HL-60/S4 treated with retinoic acid at 250 ng/mL for 4 days and 3 days (cell line): ENCODE results near the gene TFEB.

Experiments used
- in situ Hi-C: fragments of 300-500 bp; cut with MboI; formaldehyde crosslinking; loops from 2 replicates; pipeline ENCODE4 v1.7.0; 2022; ENCODE audit warnings: low sequenced_read_pairs

The TFEB gene

DNA sequence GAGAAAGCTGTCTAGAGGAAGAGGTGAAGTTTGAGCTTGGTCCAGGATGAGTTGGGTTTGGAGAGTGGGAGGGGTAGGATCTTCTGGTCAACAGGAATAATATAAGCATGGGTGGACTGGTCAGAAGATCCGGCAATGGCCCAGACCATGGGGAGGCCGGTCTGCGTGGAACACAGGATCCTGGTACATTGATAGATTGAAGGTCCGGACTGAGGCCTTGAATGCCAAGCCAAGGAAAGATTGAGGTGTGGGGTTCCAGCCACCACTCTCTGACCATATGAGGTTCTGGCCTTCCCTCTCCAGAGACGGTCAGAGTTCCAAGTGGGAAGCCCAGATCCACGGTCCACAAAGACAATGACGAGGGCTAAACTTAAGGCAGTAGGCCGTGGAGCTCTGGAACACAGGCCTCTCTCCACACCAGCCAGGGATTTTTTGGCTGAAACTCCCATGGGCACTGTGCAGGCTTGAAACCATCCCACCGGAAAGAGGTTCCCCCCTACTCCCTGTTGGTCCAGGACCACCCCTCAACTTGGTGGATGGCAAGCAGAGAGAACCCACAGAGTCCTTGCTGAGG is 94.0 kb downstream of the TFEB start:
- in situ Hi-C loops = no loop called here

DNA sequence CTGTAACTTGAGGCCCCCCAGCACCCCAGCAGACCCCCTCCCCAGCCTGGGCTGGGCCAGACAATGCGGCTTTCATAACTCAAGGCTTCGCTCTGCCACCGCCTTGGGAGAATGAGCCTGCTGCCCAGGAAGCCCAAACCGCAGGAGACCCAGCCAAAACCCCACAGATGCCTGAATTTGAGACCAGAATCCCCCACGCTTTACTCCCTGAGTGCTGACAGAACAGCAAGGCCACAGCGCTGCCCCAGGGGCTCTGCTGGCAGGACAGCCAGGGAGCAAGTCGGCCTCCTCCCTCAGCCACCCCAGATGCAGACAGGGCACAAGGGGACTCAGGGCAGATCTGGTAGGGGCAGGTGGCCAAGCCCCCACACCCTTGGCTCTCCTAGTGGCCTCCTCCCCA is 95.0 kb downstream of the TFEB start:
- in situ Hi-C loops = no loop called here

DNA sequence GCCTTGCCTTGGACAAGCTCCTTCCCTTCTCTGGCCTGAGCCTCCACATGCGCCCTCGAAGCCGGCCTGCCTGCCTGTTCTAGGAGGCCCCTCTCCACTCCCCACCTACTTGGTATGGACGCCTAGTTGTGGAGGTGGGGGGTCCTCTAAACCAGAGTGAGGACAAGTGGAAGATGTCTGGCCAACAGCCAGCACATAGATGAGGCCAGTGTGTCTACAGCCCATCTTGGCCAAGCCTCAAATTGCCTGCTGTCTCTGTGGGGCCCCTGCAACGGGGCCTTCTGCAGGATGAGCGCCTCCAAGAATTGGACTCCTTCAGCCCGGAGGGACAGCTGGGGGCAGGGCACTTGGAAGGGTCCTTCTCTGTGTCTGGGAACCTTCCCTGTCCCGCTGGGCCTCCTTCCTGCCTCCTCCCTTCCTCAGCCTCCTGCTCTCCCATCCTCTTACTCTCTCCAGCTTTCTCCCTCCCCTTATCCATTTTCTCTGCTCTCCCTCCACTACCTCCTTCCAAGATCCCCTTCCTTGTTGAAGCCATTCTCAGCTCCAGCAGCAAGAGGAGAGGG is 95.5 kb downstream of the TFEB start:
- in situ Hi-C loops = no loop called here

DNA sequence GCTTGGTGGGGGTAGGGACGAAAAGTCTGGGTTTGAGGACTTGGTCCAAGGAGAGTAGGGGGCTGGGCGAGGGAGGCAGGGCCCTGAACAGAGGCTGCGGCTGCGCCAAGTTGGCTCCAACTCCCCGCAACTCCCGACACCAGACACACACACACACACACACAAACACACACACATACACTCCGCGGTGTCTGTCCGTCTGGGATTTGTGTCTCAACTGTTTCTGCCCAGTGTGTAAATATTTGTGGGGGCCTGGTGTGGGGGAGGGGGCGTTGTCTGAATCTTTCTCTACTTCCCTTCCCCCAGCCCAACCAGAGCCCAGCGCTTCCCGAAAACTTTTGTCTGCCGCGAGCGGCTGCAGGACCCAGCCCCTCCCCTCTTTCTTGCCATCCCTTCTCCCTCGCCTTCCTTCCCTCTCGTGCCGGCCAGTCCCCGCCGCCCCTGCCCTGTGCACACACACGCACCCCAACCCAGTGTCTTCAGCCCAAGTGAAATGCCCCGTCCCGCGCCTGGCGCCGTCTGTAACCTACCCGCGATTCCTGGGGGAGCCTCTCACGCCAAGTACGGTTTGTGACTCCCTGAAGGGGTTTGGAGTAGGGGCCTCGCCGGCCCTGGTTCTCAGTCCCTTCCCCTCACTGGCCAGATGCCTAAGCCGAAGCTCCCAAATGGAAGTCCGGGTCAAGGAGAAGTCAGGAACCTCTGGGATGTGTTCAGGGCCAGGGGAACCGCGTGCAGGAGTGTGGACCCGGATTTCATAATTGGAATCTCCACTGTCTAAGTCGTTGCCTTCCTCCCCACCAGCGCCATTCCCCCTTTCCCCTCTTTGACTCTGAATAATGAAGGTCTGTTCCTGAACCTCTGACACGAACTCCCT is 96.2 kb downstream of the TFEB start:
- in situ Hi-C loops = no loop called here

DNA sequence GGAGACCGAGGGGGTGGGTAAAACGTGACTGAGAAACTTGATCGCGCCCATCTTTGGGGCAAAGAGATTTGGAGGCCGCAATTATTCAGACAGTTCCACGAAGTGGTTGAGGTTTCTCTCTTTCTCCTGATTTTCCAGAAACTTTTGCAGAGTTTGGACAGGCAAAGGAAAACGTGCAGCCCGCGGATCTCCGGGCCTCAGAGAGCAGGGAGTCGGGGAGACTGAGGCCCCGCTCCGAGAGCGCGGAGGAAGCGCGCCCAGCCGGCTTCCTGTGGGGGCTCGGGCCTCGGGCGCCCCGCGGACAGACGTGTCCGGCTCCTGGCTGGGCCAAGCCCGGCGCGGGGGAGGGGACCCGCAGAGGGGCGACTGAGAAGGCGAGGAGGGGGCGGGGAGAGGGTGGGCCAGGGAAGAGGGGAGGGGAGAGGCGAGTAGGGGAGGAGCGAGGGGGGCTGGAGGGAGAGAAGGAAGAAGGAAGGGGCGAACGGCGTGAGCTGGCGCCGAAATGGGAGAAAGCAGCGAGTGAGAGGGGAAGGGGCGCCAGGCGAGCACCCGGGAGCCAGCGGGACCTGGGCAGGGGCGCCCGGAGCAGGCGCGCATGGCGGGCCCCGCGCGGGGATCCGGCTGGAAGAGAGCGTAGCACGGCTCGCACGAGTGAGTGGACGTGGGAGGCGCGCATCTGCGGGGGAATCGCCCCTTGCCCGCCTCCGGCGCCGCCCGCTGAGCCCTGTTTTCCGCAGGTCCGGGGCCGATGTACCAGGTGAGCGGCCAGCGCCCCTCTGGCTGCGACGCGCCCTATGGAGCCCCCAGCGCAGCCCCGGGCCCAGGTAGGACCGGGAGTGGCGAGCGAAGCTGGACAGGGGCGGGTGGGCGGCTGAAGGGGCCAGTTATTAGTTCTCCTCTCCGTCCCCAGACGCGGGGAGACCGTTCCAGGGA is 97.1 kb downstream of the TFEB start, which contains the start of gene MDFI:
Gene MDFI, plus strand, starts transcription at position 467 of the 933 bp plus-strand sequence. Its CDS starts 282 bp downstream, at position 749.
- in situ Hi-C loops = no loop called here

DNA sequence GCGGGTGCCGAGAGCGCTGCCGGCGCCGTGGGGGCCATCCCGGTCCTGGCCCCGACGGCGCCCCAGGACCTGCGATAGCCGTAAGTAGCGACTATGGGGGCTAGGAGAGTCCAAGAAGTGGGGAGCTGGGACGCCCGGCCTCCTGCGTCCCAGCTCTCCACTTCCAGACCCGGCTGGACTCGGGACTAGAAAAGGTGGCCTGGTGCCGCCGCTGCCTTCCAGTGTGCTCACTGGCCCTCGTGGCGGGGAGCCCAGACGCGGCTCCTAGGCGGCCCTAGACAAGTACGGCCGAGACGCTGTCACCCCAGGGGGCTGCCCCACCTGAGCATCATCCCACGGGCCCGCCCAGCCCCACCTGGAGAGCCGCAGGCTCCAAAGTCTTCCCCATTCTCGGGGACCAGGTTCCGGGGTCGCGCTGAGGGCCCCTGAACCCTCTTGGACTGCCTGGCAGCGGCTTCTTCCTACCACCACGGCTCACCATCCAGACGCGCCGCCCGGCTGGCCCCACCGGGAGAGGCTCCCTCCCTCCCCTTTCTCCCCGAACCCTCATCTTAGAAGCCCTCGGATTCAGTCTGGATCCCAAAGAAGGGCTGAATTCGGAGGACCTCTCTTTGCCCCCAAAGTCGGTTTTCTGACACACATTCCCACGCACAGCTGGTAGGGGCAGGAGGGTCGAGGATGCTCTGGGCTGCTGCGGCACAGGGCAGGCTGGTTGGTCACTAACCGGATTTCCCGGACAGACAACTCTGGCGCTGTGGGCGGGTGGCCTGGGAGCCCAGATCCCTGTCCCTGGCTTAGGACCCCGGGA is 98.0 kb downstream of the TFEB start:
- in situ Hi-C loops = no loop called here

DNA sequence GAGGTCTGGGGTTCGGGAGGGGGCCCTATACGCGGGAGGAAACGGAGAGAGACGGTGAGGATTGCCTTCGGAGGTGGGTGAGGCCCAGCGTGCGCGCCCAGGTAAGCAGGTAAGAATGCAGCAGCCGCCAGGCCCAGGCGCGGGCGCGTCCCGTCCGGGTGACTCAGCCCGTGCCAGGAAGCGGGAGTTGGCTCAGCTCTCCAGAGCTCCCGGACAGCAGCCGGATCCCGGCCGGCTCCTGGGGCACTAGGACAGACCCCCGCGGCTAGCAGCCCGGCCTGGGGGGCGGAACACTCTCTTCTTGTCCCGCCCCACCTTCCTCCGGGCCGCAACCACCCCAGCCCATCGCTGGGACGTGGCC is 98.6 kb downstream of the TFEB start:
- in situ Hi-C loops = no loop called here

DNA sequence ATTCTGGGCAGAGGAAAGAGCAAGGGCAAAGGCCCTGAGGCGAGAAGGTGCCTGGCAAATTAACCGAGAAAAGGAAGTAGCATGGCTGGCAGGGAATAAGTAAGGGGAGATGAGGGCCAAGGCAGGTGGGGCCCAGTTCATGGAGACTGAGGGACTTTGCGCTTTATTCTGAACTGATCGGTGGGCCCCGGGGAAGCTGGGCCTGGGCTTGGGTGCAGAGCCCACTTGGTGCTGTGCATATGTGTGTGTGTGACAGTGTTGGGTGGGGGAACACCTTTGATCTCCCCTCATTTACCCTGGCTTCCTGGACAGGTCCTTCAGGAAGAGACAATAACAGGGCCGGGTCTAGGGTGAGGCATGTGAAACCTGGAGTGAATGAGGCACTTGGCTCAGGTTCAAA is 100.0 kb downstream of the TFEB start:
- in situ Hi-C loops = no loop called here

DNA sequence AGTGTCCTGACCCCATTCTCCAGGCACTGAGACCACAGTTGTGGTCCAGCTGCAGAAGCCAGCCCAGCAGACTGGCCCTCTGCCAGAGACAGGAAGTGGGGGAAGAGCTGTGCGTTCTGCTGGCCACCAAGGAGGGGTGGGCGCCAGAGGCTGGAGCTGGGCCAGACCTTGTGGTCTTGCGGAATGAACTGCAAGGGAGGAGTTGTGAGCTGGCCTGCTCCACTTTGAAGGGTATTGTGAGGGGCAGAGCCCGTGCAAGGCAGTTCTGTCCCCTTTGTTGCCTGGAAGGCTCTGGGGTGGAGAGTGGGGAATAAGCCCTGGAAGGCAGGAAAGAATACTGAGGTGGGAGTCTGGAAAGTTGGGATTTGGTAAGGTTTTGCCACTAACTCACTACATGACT is 100.8 kb downstream of the TFEB start:
- in situ Hi-C loops = no loop called here
